Endothelial cell (in vitro differentiated cells): ENCODE measurements around the gene NT5DC2. TPM values are rescaled to one million over a fixed set of nuclear protein-coding genes. Genes with fewer than 3 reads are reported as not detected.
A peak's percentile ranks its signal among the peaks of the same experiment; 100 is the strongest.

Source experiments
- DNase-seq: peaks from one replicate; pipeline ENCODE4 v3.0.0; 2021; ENCODE audit warnings: low spot score
- H3K27ac Mint-ChIP-seq: one replicate; pipeline ENCODE4 v1.8.0; 2021; ENCODE audit warnings: mixed read lengths, inconsistent platforms; ENCODE audit not compliant: unreplicated experiment
- H3K27me3 Mint-ChIP-seq: one replicate; pipeline ENCODE4 v1.8.0; 2021; ENCODE audit warnings: mild to moderate bottlenecking, moderate library complexity, mixed read lengths, inconsistent platforms; ENCODE audit not compliant: unreplicated experiment
- H3K36me3 Mint-ChIP-seq: one replicate; pipeline ENCODE4 v1.8.0; 2021; ENCODE audit warnings: mild to moderate bottlenecking, low read depth, mixed read lengths, inconsistent platforms; ENCODE audit not compliant: unreplicated experiment
- H3K4me1 Mint-ChIP-seq: one replicate; pipeline ENCODE4 v1.8.0; 2021; ENCODE audit warnings: mild to moderate bottlenecking, mixed read lengths, inconsistent platforms; ENCODE audit not compliant: unreplicated experiment
- H3K4me3 Mint-ChIP-seq: one replicate; pipeline ENCODE4 v1.8.0; 2021; ENCODE audit warnings: mild to moderate bottlenecking, mixed read lengths, inconsistent platforms; ENCODE audit not compliant: unreplicated experiment
- H3K9me3 Mint-ChIP-seq: one replicate; pipeline ENCODE4 v1.8.0; 2021; ENCODE audit warnings: mixed read lengths, inconsistent platforms; ENCODE audit not compliant: unreplicated experiment
- CTCF ChIP-seq: fragments of 200-600 bp; sonication (generic); IDR thresholded peaks from one replicate; pipeline ENCODE4 v1.5.0; 2021; ENCODE audit warnings: antibody characterized with exemption; ENCODE audit not compliant: unreplicated experiment
- total RNA-seq: library from RNA; stranded (reverse); fragmentation: NEBNext Ultra II Directional; extraction: Animal tissue kit (Norgen Biotek cat#: 25700); gene quantifications from one replicate; pipeline ENCODE4 v1.2.1, GENCODE V29; 2021; ENCODE audit not compliant: unreplicated experiment

Gene NT5DC2
- total RNA-seq, 1 donor from 2014 or later: 252 TPM

- TF ChIP-seq CTCF: no peak
- no peak for DNase-seq
- no peak overlapping the region for H3K4me3 Mint-ChIP-seq
- H3K27ac Mint-ChIP-seq: no peak overlapping the region
- no peaks in the 10 kb centered on the region for H3K9me3 Mint-ChIP-seq
- H3K27me3 Mint-ChIP-seq: peaks cover 11% of the 10 kb centered on the region
- peaks cover 28% of the 10 kb centered on the region for H3K36me3 Mint-ChIP-seq
- H3K4me1 Mint-ChIP-seq: peaks cover 73% of the 10 kb centered on the region
Observed at GRCh38 chr3:52493232-52494017, 40.2 kb downstream of the NT5DC2 start.

- TF ChIP-seq CTCF: no peak
- no peak for DNase-seq
- Mint-ChIP-seq H3K9me3 (no peaks in the 10 kb centered on the region), H3K36me3 (peaks cover 25% of the 10 kb centered on the region), H3K4me3 (peak overlapping the region; percentile 37), H3K4me1 (peaks cover 65% of the 10 kb centered on the region), H3K27me3 (peaks cover 18% of the 10 kb centered on the region), H3K27ac (peak overlapping the region; percentile 92)
Observed at GRCh38 chr3:52492059-52492458, 41.6 kb downstream of the NT5DC2 start.

- Mint-ChIP-seq H3K4me1 (peaks cover 56% of the 10 kb centered on the region), H3K27me3 (peaks cover 16% of the 10 kb centered on the region), H3K9me3 (no peaks in the 10 kb centered on the region), H3K4me3 (peak overlapping the region; percentile 80), H3K36me3 (peaks cover 31% of the 10 kb centered on the region), H3K27ac (peak overlapping the region; percentile 96)
- no peak for TF ChIP-seq CTCF
- DNase-seq: peak; percentile 60
Observed at GRCh38 chr3:52490939-52491526, 42.6 kb downstream of the NT5DC2 start.

GRCh38 chr3:52490035-52490938 lies 43.4 kb downstream of the NT5DC2 start:
- peak overlapping the region; percentile 96 for H3K27ac Mint-ChIP-seq
- H3K4me1 Mint-ChIP-seq: peaks cover 51% of the 10 kb centered on the region
- no peaks in the 10 kb centered on the region for H3K9me3 Mint-ChIP-seq
- H3K4me3 Mint-ChIP-seq: peak overlapping the region; percentile 80
- H3K36me3 Mint-ChIP-seq: peaks cover 38% of the 10 kb centered on the region
- no peak for TF ChIP-seq CTCF
- no peak for DNase-seq
- peaks cover 16% of the 10 kb centered on the region for H3K27me3 Mint-ChIP-seq
